ENCODE results near the gene CFAP69.
A peak's percentile ranks its signal among the peaks of the same experiment; 100 is the strongest.
"Not testable (repeated sequence)": the region's sequence is repeated elsewhere in the genome, so short reads cannot be mapped to it uniquely, and the experiment has no call there.

The CFAP69 gene

GRCh38 chr7:90231304-90231703, 13.7 kb upstream of the CFAP69 start:
- no peak for DNase-seq

DNA sequence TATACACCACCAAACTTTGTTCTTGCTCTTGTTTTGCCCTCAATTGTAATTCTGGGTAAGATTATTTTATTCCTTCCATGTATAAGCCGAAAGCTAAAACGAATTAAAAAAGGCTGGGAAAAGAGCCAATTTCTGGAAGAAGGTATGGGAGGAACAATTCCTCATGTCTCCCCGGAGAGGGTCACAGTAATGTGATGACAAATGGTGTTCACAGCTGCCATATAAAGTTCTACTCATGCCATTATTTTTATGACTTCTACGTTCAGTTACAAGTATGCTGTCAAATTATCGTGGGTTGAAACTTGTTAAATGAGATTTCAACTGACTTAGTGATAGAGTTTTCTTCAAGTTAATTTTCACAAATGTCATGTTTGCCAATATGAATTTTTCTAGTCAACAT, 12.5 kb upstream of the CFAP69 start:
- DNase-seq: no peak

GRCh38 chr7:90233569-90233968, 11.4 kb upstream of the CFAP69 start:
- no peak for DNase-seq

- no peak for DNase-seq
These were observed 8.2 kb upstream of the CFAP69 start for GRCh38 chr7:90236721-90237289.

GRCh38 chr7:90238022-90238421, 7.0 kb upstream of the CFAP69 start:
- no peak for DNase-seq

DNA sequence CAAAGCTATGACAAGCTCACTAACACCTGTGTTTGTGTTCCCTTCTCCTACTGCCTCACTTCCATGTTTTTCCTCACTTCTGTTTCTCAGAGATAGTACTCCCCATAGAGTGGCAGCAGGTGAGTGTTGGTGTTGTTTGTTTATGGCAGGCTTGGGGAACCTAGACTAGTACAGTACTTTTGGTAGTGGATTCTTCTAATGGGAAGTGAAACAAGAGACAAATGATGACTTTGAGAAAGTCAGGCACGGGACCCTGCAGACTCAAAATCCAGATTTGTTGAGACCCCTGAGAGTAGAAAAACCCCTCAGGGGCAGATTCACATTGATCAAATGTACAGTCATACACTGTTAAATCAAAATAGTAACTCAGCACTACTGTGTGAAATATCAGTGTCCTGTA, 6.4 kb upstream of the CFAP69 start:
- no peak for DNase-seq

DNA sequence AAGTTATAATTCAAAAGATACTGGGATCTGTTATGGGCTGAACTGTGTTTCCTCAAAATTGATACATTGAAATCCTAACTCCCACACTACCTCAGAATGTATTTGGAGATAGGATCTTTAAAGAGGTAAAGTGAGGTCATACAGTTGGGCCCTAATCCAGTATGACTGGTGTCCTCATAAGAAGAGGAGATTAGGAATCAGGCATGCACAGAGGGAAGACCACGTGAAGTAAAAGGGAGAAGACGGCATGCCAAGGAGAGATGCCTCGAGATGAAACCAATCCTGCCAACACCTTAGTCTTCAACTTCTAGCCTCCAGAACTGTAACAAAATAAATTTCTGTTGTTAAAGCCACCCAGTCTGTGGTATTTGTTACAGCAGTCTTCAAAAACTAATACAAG, 5.9 kb upstream of the CFAP69 start:
- DNase-seq: no peak

GRCh38 chr7:90239625-90240228, 5.2 kb upstream of the CFAP69 start:
- no peak for DNase-seq

DNA sequence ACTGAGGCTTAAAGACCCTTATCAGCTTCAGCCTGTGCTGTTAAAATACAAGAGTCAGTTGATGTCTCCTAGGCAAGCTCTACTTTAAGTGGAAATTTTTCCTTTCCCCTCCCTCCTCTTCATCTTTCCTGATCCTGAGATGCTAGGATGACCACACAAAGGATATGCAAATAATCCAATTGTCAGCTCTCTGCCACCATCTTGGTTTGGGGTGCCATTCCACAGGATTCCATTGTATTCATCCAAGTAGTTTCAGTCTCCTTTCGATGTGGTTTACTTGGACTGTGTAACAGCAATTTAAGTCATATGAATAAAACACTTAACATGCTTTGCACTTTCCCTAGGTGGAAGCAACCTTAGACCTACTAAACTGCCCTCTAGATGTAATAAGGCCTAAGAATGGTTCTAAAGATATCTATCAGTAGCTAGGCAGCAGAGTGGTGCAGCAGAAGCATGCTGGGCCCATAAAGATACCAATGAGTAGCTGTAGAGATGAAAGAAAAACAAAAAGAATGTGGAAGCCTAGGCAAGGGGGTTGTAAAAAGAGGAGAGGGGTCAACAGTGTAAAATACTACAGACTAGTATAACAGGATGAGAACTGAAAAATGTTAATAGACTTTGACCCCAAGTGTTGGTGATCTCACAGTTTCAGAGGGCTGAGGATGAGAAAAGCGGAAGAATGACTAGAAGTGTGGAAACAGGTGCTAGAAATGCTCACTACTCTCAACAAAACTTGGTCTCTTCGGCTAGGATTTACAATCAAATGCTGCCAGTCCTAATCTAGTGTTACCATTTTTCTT, 2.4 kb upstream of the CFAP69 start:
- no peak for DNase-seq

GRCh38 chr7:90243556-90243955, 1.4 kb upstream of the CFAP69 start:
- no peak for DNase-seq

DNA sequence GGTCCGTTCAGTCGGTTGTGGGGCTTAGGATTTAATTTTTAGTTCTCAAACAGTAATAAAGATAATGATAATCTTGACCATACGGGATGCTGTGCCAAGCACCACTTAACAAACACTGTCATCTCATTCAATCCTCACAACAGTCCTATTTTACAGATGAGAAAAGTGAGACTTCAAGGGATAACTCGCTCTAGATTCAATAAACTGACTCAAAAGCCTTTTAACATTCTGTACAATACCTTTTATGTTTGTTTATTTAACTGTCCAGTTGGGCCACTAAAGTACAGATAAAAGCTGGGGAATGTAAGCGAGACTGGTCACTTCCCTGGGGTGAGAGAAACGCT, 437 bp upstream of the CFAP69 start:
- DNase-seq: no peak

GRCh38 chr7:90246171-90246570, 1.2 kb downstream of the CFAP69 start:
- DNase-seq: peak; percentile 35

- no peak for DNase-seq
These were observed 3.7 kb downstream of the CFAP69 start for GRCh38 chr7:90248706-90249105.

DNA sequence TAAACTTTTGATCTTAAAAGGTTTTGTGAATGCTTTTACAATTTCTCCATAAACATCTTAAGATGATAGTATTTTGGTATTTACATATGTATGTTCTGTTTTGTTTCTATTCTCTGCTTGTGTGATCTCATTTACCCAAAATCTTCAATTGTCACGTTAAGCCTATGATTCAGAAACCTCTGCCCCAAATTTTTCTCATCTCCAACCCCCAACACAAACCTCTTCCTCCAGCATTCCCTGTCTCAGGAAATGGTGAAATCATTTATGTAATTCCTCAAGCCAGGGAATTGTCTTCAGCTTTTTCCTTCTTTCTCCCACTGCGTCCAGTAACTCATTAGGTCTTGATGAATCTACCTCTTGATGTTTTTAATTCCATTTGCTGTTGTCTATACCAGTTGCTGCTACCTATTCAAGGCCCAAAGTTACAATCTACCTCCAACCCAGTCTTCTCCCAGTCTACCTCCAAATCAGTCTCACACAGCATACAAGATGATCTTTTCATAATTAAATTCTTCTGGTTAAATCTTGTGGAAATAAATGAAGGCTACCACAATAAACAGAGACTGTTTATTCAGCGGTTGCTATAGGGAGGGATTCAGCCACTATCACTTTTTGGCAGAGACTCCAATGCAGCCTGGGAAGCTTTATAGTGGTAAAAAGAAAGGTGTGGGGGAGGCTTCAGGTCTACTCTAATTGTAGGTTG, 5.8 kb downstream of the CFAP69 start:
- peak; percentile 80 for DNase-seq

DNA sequence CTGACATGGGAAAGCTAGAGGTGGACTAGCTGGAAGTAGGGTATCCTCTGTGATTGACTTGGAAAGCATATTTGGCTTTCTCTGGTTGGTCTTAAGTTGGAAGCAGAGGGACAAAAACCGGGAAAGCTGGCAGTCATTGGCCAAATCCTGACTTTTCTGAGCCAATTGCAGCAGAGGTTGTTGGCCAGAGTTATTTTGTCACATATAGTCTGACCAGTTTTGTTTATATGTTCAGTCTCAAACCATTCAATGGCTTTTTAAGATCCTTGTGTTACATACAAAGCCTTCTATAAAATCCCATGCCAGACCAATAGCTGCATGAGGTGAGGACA, 6.3 kb downstream of the CFAP69 start:
- peak; percentile 32 for DNase-seq

- not testable (repeated sequence) for DNase-seq
These were observed 11.0 kb downstream of the CFAP69 start for GRCh38 chr7:90256011-90256410.

- no peak for DNase-seq
These were observed 11.8 kb downstream of the CFAP69 start for GRCh38 chr7:90256778-90257177.

DNA sequence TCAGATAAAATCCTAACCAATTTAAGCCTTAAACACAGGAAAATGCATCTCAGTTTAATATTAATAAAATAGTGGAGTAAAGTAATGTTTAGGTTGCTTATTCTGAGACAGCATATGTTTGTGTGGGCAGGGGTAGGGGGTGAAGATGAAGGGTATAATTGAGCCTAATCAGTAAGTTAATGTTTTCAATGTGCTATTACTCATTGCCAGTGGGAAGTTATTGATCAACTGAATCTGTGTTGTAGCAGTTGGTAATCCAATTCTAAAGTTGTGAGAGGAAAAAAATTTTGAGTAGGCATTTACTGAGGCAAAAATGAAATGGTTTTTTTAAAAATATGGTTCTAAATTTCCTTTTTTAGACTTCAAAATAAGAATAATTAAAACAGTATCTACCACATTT, 16.5 kb downstream of the CFAP69 start:
- DNase-seq: no peak

- peak; percentile 46 for DNase-seq
These were observed 17.5 kb downstream of the CFAP69 start for GRCh38 chr7:90262438-90262837.

DNA sequence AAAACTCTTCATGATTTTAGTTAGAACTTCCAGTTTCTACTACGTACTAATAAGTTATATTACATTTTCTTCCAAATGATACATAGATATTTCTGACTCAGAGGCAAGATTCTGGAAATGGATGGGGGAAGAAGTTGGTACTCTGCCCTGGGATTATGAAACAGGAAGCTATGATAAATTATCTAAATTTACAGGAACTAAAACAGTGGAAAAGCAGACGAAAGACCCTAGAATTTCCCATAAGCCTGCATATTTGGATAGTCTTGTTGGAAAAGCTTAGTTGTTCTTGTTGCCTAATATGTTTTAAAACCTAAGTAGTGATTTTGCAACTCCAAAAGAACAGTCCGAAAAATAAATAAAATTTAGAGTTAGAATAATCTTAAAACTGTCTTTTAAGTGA, 21.8 kb downstream of the CFAP69 start:
- DNase-seq: peak; percentile 68

GRCh38 chr7:90267263-90267858, 22.4 kb downstream of the CFAP69 start:
- DNase-seq: no peak

DNA sequence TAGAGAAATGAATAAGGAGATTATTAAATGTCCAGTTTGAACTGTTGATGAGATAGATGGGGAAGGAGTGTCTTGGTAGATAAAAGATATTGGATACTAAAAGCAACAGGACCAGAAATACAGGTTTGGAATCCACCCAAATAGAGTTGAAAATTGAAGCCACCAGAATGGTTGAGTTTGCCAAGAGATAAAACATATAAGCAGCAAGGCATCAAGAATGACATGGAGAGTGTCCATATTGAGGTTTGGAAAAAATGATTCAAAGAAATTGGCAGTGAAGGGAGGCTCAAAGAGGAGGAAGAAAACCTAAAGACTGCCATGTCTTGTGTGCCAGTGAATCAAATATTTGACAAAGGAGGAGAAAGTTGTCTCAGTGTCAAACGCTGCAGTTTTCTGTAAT, 24.2 kb downstream of the CFAP69 start:
- DNase-seq: no peak

DNA sequence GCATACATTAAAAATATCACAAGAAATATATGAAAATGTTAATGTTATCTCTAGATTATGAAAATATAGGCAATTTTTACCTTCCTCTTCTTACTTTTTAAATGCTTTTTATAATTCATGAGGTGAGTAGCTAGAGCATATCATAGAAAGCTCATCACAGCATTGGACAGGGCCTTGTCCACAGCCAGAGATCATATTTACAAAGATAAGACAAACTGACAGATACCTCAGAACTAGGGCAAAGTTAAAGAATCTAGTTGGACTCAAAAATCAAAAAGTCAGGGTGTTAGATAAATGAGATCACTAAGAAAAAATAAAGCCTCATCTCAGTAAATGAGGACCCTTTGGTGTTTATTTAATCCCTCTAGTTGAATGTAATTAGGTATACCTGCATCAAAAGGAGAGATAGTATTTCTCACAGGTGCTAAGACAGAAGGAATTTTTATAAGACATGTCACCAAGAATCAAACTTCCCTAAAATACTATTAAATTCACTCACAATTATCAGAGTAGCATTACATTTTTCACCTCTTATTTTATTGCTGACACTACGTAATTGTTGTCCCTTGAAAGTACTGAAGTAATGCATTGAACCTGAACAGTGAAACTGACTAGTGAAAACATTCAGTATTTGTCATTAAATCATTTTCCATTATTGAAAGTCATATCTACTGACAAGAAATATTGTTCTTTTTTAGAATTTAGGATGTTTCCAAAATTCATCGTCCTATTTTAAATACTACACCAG, 25.6 kb downstream of the CFAP69 start:
- no peak for DNase-seq
